ENCODE data around the gene EPHA6. TPM values are rescaled to one million over a fixed set of nuclear protein-coding genes. Genes with fewer than 3 reads are reported as not detected.

The EPHA6 gene
- total RNA-seq, 2 donors from 2014 or later: 0.52 to 2.0 TPM

DNA sequence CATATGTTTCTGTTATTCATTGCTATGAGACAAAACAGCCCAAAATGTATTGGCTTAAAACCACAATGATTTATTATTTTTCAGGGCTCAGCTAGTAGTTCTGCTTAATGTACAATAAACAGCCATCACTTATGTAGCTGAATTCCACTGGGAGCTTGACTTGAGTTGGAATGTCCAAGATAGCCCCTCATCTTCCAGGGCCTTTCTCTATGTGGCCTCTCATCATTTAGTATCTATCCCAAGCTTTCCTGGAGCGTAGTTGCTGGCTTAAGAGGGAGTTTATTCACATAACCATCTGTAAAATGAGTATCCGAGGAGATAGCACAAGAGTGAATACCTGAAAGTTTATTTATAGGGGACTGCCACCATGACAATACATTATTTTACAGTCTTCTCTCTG lies 176.8 kb downstream of the EPHA6 start:
- H3K4me3 ChIP-seq: no peak overlapping the region
- WGBS, 2 donors: 73 to 74% methylated on average over 2 of the region's 2 CpGs
- H3K9me3 ChIP-seq: peaks cover 0 to 3% (median 0%) of the 10 kb centered on the region in 3 donors
- H3K27me3 ChIP-seq: no peaks in the 10 kb centered on the region
- TF ChIP-seq POLR2A (IDR thresholded peaks at IDR 0.05) (no peak), CTCF (IDR thresholded peaks at IDR 0.05) (no peak)
- intact Hi-C loops (cut with DNase I): no loop called here
- ATAC-seq: no peak
- DNase-seq: no peak
- no peaks in the 10 kb centered on the region for H3K4me1 ChIP-seq
- no peak overlapping the region for H3K27ac ChIP-seq
- H3K36me3 ChIP-seq (replicated peaks in 1 of 2; ENCODE audit: insufficient read depth in 1 of 2, low read depth in 2 of 2): no peaks in the 10 kb centered on the region

DNA sequence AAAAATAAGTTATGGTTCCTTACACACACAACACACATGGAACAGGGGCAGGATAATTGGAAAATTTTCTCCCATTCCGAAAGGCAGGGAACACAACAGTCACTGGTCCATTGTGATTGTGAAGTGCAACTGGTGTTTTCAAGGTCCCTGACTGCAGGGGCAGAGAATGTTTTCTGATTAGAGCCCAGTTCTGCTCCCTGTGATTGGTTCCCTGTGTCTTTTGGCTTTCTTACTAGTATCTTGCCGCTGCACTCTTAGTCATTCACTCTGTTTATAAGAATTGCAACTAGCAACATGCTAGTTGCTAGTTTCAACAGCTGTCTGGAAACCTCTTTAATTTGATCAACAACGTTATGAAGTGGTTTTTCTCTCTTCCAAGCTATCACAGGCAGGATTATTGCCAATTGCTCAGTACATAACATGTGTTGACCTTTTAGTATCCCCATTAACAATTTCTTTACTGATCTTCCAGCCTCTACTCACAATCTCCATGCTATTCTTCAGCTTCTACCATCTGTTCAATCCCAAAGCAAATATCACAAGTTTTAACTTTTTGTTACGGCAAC lies 177.5 kb downstream of the EPHA6 start:
- H3K36me3 ChIP-seq (replicated peaks in 1 of 2; ENCODE audit: insufficient read depth in 1 of 2, low read depth in 2 of 2): no peaks in the 10 kb centered on the region
- ATAC-seq (no peak), DNase-seq (no peak)
- no peaks in the 10 kb centered on the region for H3K4me1 ChIP-seq
- no peak overlapping the region for H3K27ac ChIP-seq
- no peaks in the 10 kb centered on the region for H3K27me3 ChIP-seq
- intact Hi-C loops (cut with DNase I): no loop called here
- peaks cover 0 to 3% (median 0%) of the 10 kb centered on the region in 3 donors for H3K9me3 ChIP-seq
- 33 to 39% methylated on average over 4 of the region's 4 CpGs for WGBS, 2 donors
- H3K4me3 ChIP-seq: no peak overlapping the region
- TF ChIP-seq POLR2A (IDR thresholded peaks at IDR 0.05): no peak
- TF ChIP-seq CTCF (IDR thresholded peaks at IDR 0.05): no peak

- Histone ChIP-seq H3K27ac (no peak overlapping the region), H3K4me3 (no peak overlapping the region), H3K4me1 (no peaks in the 10 kb centered on the region), H3K36me3 (replicated peaks in 1 of 2; ENCODE audit: insufficient read depth in 1 of 2, low read depth in 2 of 2) (no peaks in the 10 kb centered on the region), H3K9me3 (peaks cover 0 to 3% (median 0%) of the 10 kb centered on the region in 3 donors), H3K27me3 (no peaks in the 10 kb centered on the region)
- DNase-seq (no peak), ATAC-seq (no peak)
- WGBS, 2 donors: 68 to 81% methylated on average over 3 of the region's 3 CpGs
- intact Hi-C loops (cut with DNase I): no loop called here
- TF ChIP-seq CTCF (IDR thresholded peaks at IDR 0.05): no peak
Measured at GRCh38 chr3:96994988-96995387, 180.6 kb downstream of the EPHA6 start.

DNA sequence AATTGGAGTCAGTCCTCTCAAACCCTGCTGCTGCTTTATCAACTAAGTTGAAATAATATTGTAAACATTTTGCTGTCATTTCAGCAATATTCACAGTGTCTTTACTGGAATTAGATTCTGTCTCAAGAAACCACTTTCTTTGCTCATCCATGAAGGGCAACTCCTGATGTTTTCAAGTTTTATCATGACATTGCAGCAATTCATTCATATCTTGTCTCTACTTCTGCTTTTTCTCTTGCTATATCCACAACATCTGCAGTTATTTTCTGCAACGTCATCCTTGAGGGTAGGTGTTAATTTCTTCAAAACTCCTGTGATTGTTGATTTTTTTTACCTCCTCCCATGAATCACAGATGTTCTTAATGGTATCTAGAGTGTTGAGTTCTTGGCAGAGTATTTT lies 181.6 kb downstream of the EPHA6 start:
- H3K4me1 ChIP-seq: no peaks in the 10 kb centered on the region
- intact Hi-C loops (cut with DNase I): no loop called here
- H3K36me3 ChIP-seq (replicated peaks in 1 of 2; ENCODE audit: insufficient read depth in 1 of 2, low read depth in 2 of 2): no peaks in the 10 kb centered on the region
- no peak for ATAC-seq
- H3K27me3 ChIP-seq: no peaks in the 10 kb centered on the region
- peaks cover 0 to 3% (median 0%) of the 10 kb centered on the region in 3 donors for H3K9me3 ChIP-seq
- no peak overlapping the region for H3K4me3 ChIP-seq
- WGBS, 2 donors: 37 to 54% methylated on average over 1 of the region's 1 CpG
- H3K27ac ChIP-seq: no peak overlapping the region
- TF ChIP-seq CTCF (IDR thresholded peaks at IDR 0.05): no peak
- no peak for TF ChIP-seq POLR2A (IDR thresholded peaks at IDR 0.05)
- DNase-seq: no peak

DNA sequence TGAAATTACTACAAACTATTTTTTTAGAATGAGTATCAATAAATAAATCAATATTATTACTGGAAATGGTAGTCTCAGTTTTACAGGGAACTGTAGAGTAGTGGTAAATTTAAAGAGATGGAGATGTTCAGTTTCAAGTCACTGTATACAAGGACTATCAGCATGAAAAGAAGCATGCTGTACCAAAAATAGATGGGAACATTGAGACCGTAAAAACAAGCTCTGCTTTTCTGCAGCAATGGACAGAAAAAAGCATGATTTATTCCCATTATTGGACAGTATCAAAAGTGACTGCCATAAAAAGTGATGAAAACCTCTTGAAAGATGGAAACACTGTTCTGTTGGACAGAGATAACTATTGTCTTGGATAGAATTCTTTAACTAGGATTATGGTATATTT lies 187.2 kb downstream of the EPHA6 start:
- no peaks in the 10 kb centered on the region for H3K27me3 ChIP-seq
- H3K4me1 ChIP-seq: no peaks in the 10 kb centered on the region
- ATAC-seq (no peak), DNase-seq (no peak)
- 70% methylated on average over 1 of the region's 1 CpG for whole genome bisulfite sequencing, 2 donors
- TF ChIP-seq POLR2A (IDR thresholded peaks at IDR 0.05): no peak
- no peak for TF ChIP-seq CTCF (IDR thresholded peaks at IDR 0.05)
- H3K27ac ChIP-seq: no peak overlapping the region
- intact Hi-C loops (cut with DNase I): no loop called here
- H3K9me3 ChIP-seq: no peaks in the 10 kb centered on the region
- H3K4me3 ChIP-seq: no peak overlapping the region
- H3K36me3 ChIP-seq (replicated peaks in 1 of 2; ENCODE audit: insufficient read depth in 1 of 2, low read depth in 2 of 2): no peaks in the 10 kb centered on the region
